Muscle layer of colon (tissue), 2 donors: ENCODE measurements around the gene CSAG3.
"Not testable (repeated sequence)": the region's sequence is repeated elsewhere in the genome, so short reads cannot be mapped to it uniquely, and the experiment has no call there.

Experiments
- H3K27ac ChIP-seq: one replicate; pipeline ENCODE4 v1.7.0; 2013; ENCODE audit warnings: low read depth, mild to moderate bottlenecking, low read length, moderate library complexity
- H3K27me3 ChIP-seq, 2 donors: one replicate each; pipeline ENCODE4 v1.7.0; 2013; ENCODE audit warnings: low read length in 2 of 2, mild to moderate bottlenecking in 2 of 2; ENCODE audit not compliant: insufficient read depth in 2 of 2, control insufficient read depth in 1 of 2
- H3K36me3 ChIP-seq: one replicate; pipeline ENCODE4 v1.7.0; 2013; ENCODE audit warnings: mild to moderate bottlenecking, low read length; ENCODE audit not compliant: insufficient read depth
- H3K4me1 ChIP-seq: one replicate; pipeline ENCODE4 v1.7.0; 2013; ENCODE audit warnings: mild to moderate bottlenecking, low read length; ENCODE audit not compliant: insufficient read depth
- H3K4me3 ChIP-seq, 2 donors: one replicate each; pipeline ENCODE4 v1.7.0; 2013; ENCODE audit warnings: low read length in 2 of 2, low read depth in 1 of 2, mild to moderate bottlenecking in 1 of 2, moderate library complexity in 1 of 2
- H3K9ac ChIP-seq: one replicate; pipeline ENCODE4 v1.7.0; 2013; ENCODE audit warnings: low read length
- H3K9me3 ChIP-seq: one replicate; pipeline ENCODE4 v1.7.0; 2013; ENCODE audit warnings: mild to moderate bottlenecking, low read length
- donor health status: abdominal sarcoma.
- donor health status: Adenocarcinoma of cecum.

CSAG3 gene

DNA sequence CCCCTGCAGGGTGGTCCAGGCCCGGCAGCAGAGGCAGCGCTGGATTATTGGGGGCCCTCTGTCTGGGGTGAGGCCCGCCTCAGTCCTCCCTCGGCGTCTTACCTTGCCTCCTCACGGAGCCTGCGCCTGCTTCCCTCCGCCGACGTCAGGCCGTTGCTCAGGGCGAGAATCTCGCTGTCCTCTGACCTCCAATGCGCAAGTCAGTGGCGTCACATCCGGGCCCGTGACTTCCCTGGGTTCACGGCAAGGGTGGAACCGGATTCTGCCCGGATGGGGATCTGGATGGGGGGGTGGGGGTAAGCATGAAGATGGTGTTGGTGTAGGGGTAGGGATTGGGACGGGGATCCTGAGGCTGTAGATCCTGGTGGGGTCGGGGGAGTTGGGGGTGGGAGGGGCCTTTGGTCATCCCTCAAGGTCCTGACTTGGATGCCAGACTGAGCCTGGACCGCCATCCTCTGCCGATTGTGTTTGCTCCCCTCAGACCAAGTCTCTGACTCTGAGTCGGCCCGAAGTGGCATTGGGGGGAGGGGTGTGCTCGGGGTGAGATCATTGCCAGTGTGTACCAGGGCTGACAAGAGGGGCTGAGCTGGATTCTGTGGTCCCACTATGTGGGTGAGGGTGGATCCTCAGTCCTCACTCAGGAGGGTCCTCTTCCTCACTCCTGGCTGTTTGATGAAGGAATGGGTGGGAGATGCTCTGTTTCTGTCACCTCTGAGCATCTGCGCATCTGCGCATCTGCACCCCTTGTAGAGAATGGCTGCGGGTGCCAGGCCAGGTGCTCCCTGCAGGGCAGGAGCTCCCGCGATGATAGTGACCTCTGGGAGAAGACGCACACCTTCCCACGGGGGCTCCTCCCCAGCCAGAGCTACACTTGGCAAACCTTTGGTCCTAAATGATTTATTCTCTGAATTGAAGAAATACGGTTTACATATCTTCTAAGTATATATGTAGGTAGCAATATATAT, 5.0 kb upstream of the CSAG3 start, which contains the start of gene MAGEA2:
MAGEA2 (minus strand) TSS at position 157 of the 965 bp plus-strand sequence. CDS start 2,479 bp downstream, outside the sequence.
- H3K27ac ChIP-seq, H3K27me3 ChIP-seq, H3K9me3 ChIP-seq, H3K4me1 ChIP-seq, H3K36me3 ChIP-seq, H3K9ac ChIP-seq, H3K4me3 ChIP-seq: not testable (repeated sequence)

DNA sequence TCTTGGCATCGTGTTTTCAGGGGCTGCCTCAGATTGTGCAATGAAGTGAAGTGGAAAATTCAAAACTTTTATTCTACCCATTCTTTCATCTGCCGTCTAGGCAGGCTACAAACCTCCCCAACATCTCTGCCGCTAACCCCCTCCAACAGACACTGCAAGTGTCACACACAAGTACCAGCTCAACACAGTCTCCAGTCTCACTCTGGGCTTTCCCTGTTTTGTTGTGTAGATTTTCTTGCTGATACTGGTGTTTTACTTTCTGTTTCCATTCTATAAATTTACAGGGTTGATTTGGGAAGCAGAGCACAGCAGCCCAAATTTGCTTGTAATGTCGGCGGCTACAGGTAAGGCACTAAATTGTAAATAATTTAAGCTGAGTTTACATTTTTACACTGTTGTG, 4.1 kb upstream of the CSAG3 start:
- not testable (repeated sequence) for H3K27ac ChIP-seq, H3K9me3 ChIP-seq, H3K27me3 ChIP-seq, H3K36me3 ChIP-seq, H3K4me3 ChIP-seq, H3K9ac ChIP-seq, H3K4me1 ChIP-seq

DNA sequence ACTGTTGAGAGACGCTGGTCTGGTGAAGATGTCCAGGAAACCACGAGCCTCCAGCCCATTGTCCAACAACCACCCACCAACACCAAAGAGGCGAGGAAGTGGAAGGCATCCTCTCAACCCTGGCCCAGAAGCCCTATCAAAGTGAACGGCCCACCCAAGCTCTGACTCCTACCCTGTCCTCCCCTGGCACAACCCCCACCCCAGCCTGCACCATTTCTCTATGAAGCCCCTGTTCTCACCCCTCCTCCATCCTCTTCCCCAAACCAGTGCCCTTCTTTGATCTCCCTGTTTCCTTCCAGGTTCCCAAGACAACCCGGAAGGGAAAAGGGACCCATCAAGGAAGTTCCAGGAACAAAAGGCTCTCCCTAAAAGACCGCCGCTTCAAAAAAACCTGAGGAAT, 526 bp downstream of the CSAG3 start:
- not testable (repeated sequence) for H3K27me3 ChIP-seq, H3K4me1 ChIP-seq

DNA sequence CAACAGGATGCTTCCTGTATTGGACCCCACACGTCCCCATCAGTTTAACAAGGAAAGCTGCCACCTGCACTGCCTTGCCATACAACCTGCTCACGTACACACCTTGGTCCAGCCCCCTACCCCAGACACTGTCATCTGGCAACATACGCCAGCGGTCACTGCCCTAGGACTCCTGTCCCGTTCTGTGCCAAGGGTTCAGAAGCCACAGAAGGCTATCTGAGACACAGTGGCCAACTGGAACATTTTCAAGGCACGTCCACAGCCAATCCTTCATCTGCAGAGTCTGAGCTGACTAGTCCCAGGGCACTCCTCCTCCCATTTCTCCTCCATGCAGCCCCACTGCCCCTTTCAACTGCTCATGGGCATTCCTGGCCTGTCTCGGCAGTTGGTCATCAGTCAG, 2.6 kb downstream of the CSAG3 start:
- H3K27me3 ChIP-seq, H3K9me3 ChIP-seq, H3K9ac ChIP-seq, H3K4me1 ChIP-seq, H3K27ac ChIP-seq, H3K36me3 ChIP-seq, H3K4me3 ChIP-seq: not testable (repeated sequence)

More for the DNA sequence above, 526 bp downstream of the CSAG3 start:
- not testable (repeated sequence) for H3K27ac ChIP-seq, H3K4me3 ChIP-seq, H3K36me3 ChIP-seq, H3K9me3 ChIP-seq, H3K9ac ChIP-seq

DNA sequence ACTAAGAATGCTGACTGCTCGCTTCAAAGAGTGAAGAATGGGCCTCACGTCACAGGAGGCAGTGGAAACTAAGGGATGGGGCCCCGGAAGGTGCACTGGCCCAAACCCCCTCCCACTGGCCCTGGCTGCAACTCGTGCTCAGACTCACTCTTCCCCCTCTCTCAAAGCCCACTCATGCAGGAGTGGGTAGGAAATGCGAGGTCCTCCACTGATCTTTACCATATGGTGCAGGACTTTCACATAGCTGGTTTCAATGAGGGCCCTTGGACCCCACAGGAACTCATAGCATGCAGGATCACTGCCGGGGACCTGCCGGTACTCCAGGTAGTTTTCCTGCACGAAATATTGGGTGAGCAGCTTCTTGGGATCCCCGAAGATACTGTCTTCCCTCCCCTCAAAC, 7.5 kb downstream of the CSAG3 start:
- H3K27me3 ChIP-seq, H3K36me3 ChIP-seq, H3K9me3 ChIP-seq, H3K4me1 ChIP-seq, H3K4me3 ChIP-seq, H3K27ac ChIP-seq, H3K9ac ChIP-seq: not testable (repeated sequence)

DNA sequence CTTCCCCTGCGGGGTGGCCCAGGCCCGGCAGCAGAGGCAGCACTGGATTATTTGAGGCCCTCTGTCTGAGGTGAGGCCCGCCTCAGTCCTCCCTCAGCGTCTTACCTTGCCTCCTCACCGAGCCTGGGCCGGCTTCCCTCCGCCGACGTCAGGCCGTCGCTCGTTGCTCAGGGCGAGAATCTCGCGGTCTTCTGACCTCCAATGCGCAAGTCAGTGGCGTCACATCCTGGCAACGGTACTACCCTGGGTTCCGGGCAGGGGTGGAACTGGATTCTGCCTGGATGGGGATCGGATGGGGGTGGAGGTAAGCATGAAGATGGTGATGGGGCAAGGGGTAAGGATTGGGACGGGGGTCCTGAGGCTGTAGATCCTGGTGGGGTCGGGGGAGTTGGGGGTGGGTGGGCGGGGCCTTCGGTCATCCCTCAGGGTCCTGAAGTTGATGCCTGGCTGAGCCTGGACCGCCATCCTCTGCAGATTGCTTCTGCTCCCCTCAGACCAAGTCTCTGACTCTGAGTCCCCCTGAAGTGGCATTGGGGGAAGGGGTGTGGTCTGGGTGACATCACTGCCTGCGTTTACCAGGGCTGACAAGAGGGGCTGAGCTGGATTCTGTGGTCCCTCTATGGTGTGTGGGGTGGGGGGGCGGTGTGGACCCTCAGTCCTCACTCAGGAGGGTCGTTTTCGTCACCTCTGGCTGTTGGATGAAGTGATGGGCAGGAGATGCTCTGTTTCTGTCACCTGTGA, 10.7 kb downstream of the CSAG3 start, which contains the start of gene MAGEA6:
MAGEA6 (minus strand) TSS at position 141 of the 741 bp plus-strand sequence. CDS start 2,039 bp downstream, outside the sequence.
- H3K27ac ChIP-seq, H3K9ac ChIP-seq, H3K9me3 ChIP-seq, H3K4me3 ChIP-seq, H3K36me3 ChIP-seq, H3K4me1 ChIP-seq, H3K27me3 ChIP-seq: not testable (repeated sequence)

DNA sequence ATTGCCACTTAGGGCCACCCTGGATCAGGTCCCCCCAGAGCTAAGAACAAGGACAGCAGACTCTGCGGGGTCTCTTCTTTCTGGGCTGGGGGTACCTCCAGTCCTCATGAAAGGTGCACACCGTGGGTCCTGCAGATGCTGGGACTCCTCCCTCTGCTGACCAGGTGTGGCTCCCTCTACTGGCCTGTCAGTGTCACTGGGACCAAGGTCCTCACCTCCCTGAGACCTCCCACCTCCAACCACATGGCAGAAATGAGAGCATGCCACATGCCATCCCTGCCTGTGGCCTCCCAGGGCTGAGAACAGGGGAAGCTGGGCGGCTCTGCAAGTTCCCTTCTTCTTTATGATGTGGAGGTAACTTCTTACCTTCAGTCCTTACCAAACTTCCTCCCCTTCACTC, 28.0 kb downstream of the CSAG3 start:
- H3K9me3 ChIP-seq, H3K9ac ChIP-seq, H3K27ac ChIP-seq, H3K4me3 ChIP-seq, H3K36me3 ChIP-seq, H3K4me1 ChIP-seq, H3K27me3 ChIP-seq: not testable (repeated sequence)

DNA sequence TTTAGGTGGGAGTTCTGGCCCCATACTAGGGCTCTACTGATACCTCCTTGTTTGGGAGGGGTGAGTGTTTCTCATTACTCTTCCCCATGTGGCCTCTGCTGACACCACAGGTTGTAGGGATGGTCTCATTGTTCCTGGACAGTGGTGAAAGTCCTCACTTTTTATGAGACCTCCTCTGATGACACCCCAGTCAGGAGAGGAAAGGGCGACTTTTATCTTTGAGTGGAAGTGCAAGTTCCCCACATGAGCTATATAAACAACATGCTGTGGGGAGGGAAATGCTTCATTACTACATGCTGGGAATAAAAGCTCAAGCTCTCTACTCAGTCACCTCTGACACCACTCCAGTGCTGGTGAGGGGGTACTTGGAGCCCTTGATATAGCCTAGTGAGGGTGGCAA, 39.9 kb downstream of the CSAG3 start:
- no peaks in the 10 kb centered on the region for H3K27me3 ChIP-seq

DNA sequence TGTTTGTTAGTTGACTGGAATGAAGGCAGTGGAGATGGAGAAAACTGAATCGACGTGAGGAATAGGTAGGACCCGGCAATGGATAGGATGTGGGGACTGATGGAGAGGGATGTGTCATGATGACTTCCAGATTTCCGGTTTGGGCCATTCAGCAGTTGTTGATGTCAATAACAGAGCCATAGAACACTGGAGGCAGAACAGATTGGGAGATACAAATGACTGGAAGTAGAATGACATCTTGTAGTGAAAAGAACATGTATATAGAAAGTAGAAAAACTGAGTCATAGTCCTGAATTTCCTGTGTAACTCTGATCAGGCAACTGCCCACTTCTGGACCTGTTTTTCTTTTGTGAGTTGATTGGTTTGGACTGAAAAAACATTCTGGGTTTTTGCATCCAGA, 47.0 kb downstream of the CSAG3 start:
- H3K36me3 ChIP-seq, result no peaks in the 10 kb centered on the region
- H3K9me3 ChIP-seq, result no peaks in the 10 kb centered on the region
- no peaks in the 10 kb centered on the region for H3K4me1 ChIP-seq
- H3K4me3 ChIP-seq, result no peak overlapping the region
- no peak overlapping the region for H3K9ac ChIP-seq
- H3K27me3 ChIP-seq, result no peaks in the 10 kb centered on the region
- H3K27ac ChIP-seq, result no peak overlapping the region

More for the DNA sequence above, 39.9 kb downstream of the CSAG3 start:
- no peak overlapping the region for H3K4me3 ChIP-seq
- H3K9ac ChIP-seq, result no peak overlapping the region
- no peaks in the 10 kb centered on the region for H3K4me1 ChIP-seq
- no peak overlapping the region for H3K27ac ChIP-seq
- H3K9me3 ChIP-seq, result no peaks in the 10 kb centered on the region
- H3K36me3 ChIP-seq, result no peaks in the 10 kb centered on the region
